CD14-positive monocyte (primary cell): Measurements from ENCODE around the gene CHMP4B. TPM values are rescaled to one million over a fixed set of nuclear protein-coding genes. Genes with fewer than 3 reads are reported as not detected.
A peak's percentile ranks its signal among the peaks of the same experiment; 100 is the strongest.

Experiments used
- DNase-seq, 3 donors: peaks; one replicate each; pipeline ENCODE4 v3.0.0-alpha.2; 2011 to 2022
- H2AFZ ChIP-seq: 2 replicates; pipeline ENCODE4 v1.6.0; 2012; ENCODE audit warnings: mild to moderate bottlenecking, low read depth, low read length, inconsistent platforms; ENCODE audit not compliant: insufficient read depth, poor library complexity, severe bottlenecking
- H3K27ac ChIP-seq, 2 donors: 1 replicate in 1 of 2; 2 replicates in 1 of 2; pipeline ENCODE4 v1.5.1; 2012 to 2013; ENCODE audit warnings: low read length in 2 of 2, control low read depth in 1 of 2, inconsistent platforms in 1 of 2, low read depth in 1 of 2, mild to moderate bottlenecking in 1 of 2
- H3K27me3 ChIP-seq, 2 donors: one replicate each; pipeline versions ENCODE4 v1.6.0 to v1.6.1; 2011 to 2013; ENCODE audit warnings: low read length in 2 of 2; ENCODE audit not compliant: control insufficient read depth in 2 of 2, insufficient read depth in 2 of 2
- H3K36me3 ChIP-seq, 2 donors: replicated peaks in 1 of 2; 1 replicate in 1 of 2; 2 replicates in 1 of 2; pipeline versions ENCODE4 v1.5.1 to v1.6.1; 2012 to 2013; ENCODE audit warnings: low read length in 2 of 2, control low read depth in 1 of 2, inconsistent platforms in 1 of 2, mild to moderate bottlenecking in 1 of 2; ENCODE audit not compliant: insufficient read depth in 2 of 2, control insufficient read depth in 1 of 2
- H3K4me1 ChIP-seq, 2 donors: 1 replicate in 1 of 2; 2 replicates in 1 of 2; pipeline versions ENCODE4 v1.5.1 to v1.6.1; 2012 to 2013; ENCODE audit warnings: low read length in 2 of 2, control low read depth in 1 of 2, inconsistent platforms in 1 of 2, mild to moderate bottlenecking in 1 of 2, moderate library complexity in 1 of 2; ENCODE audit not compliant: insufficient read depth in 2 of 2, control insufficient read depth in 1 of 2
- H3K4me2 ChIP-seq: replicated peaks from 2 replicates; pipeline ENCODE3; 2012; ENCODE audit warnings: low read length, moderate library complexity, mild to moderate bottlenecking; ENCODE audit not compliant: poor library complexity, severe bottlenecking; ENCODE audit errors: extremely low read depth
- H3K4me3 ChIP-seq, 3 experiments: fragments of 200-600 bp in 1 of 3; sonication (generic) in 1 of 3; replicated peaks in 1 of 3; 1 replicate in 2 of 3; 2 replicates in 1 of 3; pipeline ENCODE4 v1.5.1; 2011 to 2013; ENCODE audit warnings: low read length in 3 of 3, mild to moderate bottlenecking in 3 of 3, control low read depth in 2 of 3, low read depth in 2 of 3, inconsistent platforms in 1 of 3, moderate library complexity in 1 of 3
- H3K79me2 ChIP-seq: 2 replicates; pipeline ENCODE4 v1.6.0; 2012; ENCODE audit warnings: mild to moderate bottlenecking, control low read depth, inconsistent platforms, low read length, moderate library complexity; ENCODE audit not compliant: insufficient read depth
- H3K9ac ChIP-seq: 2 replicates; pipeline ENCODE4 v1.6.0; 2017; ENCODE audit warnings: low read length, mild to moderate bottlenecking; ENCODE audit not compliant: insufficient read depth, poor library complexity, severe bottlenecking
- H3K9me3 ChIP-seq, 2 donors: replicated peaks in 1 of 2; 1 replicate in 1 of 2; 2 replicates in 1 of 2; pipeline versions ENCODE4 v1.5.1 to v1.6.1; 2012 to 2013; ENCODE audit warnings: low read length in 2 of 2, control low read depth in 1 of 2; ENCODE audit not compliant: control insufficient read depth in 1 of 2, insufficient read depth in 1 of 2
- H4K20me1 ChIP-seq: 2 replicates; pipeline ENCODE4 v1.6.0; 2012; ENCODE audit warnings: mild to moderate bottlenecking, low read length, control low read depth, moderate library complexity; ENCODE audit not compliant: insufficient read depth
- H3K27ac Mint-ChIP-seq, 7 donors: one replicate each; pipeline ENCODE4 v1.8.0; 2020; ENCODE audit warnings: mild to moderate bottlenecking in 7 of 7, mixed read lengths in 7 of 7, moderate library complexity in 6 of 7, inconsistent platforms in 2 of 7
- H3K27me3 Mint-ChIP-seq, 3 donors: one replicate each; pipeline ENCODE4 v1.8.0; 2021 to 2022; ENCODE audit warnings: low read depth in 3 of 3, mild to moderate bottlenecking in 3 of 3, mixed read lengths in 3 of 3, moderate library complexity in 3 of 3, inconsistent platforms in 1 of 3
- H3K36me3 Mint-ChIP-seq, 2 donors: one replicate each; pipeline ENCODE4 v1.8.0; 2020; ENCODE audit warnings: mixed read lengths in 2 of 2, inconsistent platforms in 1 of 2, mild to moderate bottlenecking in 1 of 2
- H3K4me1 Mint-ChIP-seq: one replicate; pipeline ENCODE4 v1.8.0; 2020; ENCODE audit warnings: mild to moderate bottlenecking, mixed read lengths
- H3K4me3 Mint-ChIP-seq, 2 donors: one replicate each; pipeline ENCODE4 v1.8.0; 2020; ENCODE audit warnings: mild to moderate bottlenecking in 2 of 2, mixed read lengths in 2 of 2, moderate library complexity in 1 of 2
- H3K9me3 Mint-ChIP-seq, 7 donors: one replicate each; pipeline ENCODE4 v1.8.0; 2020 to 2022; ENCODE audit warnings: mixed read lengths in 7 of 7, mild to moderate bottlenecking in 6 of 7, moderate library complexity in 6 of 7, inconsistent platforms in 2 of 7
- WGBS: methylation state at CpG from one replicate; pipeline ENCODE4 v1.1.5; 2013; ENCODE audit warnings: missing lambda C conversion rate; ENCODE audit not compliant: insufficient coverage; 5-methylcytosine and 5-hydroxymethylcytosine counted together
- intact Hi-C, 2 donors: fragments of 100-400 bp; cut with micrococcal nuclease; formaldehyde crosslinking; loops; one replicate each; pipeline versions ENCODE4 v1.15.0 to v1.15.1; 2023
- polyA plus RNA-seq, 3 donors: library from polyadenylated mRNA; depleted of rRNA in 1 of 3; unstranded in 2 of 3; stranded (reverse) in 1 of 3; fragments of 300-500 nt in 2 of 3; fragments of >200 nt in 1 of 3; fragmentation: Illumina TruSeq in 2 of 3; gene quantifications; 1 replicate in 2 of 3; 2 replicates in 1 of 3; pipeline ENCODE4 v1.2.3, GENCODE V29; 2012 to 2021
- TF ChIP-seq, protein P1 (sequence below): fragments of 200-600 bp; IDR thresholded peaks from one replicate; pipeline ENCODE4 v1.8.0; 2022; ENCODE audit warnings: antibody characterized with exemption, mild to moderate bottlenecking

Gene CHMP4B
- polyA plus RNA-seq, 3 donors = 7.1 to 181 (median 10.0) TPM

DNA sequence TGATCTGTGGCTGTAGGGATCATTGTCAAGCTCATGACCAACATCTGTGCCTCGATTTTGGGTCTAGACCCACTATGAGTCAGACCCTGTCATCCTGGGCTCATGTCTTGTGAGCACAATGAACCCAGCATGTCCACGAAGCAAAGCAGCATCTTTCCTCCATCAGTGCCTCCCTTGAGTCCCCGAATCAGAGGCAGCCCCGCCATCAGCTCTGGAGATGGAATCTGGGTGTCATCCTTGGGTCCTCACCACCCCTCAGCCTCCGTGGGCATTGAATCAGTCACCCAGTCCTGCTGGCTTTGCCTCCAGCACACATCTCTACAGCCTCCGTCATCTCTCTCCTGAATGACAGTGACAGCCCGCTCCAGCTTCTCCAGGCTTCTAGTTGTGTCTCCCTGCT lies 56.9 kb downstream of the CHMP4B start:
- Mint-ChIP-seq H3K4me1 (no peaks in the 10 kb centered on the region), H3K27me3 (peaks cover 2 to 7% (median 3%) of the 10 kb centered on the region in 3 donors), H3K36me3 (no peaks in the 10 kb centered on the region), H3K4me3 (no peak overlapping the region), H3K9me3 (no peaks in the 10 kb centered on the region), H3K27ac (no peak overlapping the region)
- no peak overlapping the region for H3K4me2 ChIP-seq
- no peaks in the 10 kb centered on the region for H3K27me3 ChIP-seq
- no peaks in the 10 kb centered on the region for H3K36me3 ChIP-seq
- no peak overlapping the region for H3K9ac ChIP-seq
- DNase-seq = peak in 1 of 3 donors; percentile 8
- H3K4me3 ChIP-seq = no peak overlapping the region
- intact Hi-C loops = no loop called here
- no peaks in the 10 kb centered on the region for H3K9me3 ChIP-seq
- H3K79me2 ChIP-seq = no peaks in the 10 kb centered on the region
- 89% methylated on average over 7 of the region's 7 CpGs for WGBS
- no peak overlapping the region for H3K27ac ChIP-seq
- TF ChIP-seq, protein P1, sequence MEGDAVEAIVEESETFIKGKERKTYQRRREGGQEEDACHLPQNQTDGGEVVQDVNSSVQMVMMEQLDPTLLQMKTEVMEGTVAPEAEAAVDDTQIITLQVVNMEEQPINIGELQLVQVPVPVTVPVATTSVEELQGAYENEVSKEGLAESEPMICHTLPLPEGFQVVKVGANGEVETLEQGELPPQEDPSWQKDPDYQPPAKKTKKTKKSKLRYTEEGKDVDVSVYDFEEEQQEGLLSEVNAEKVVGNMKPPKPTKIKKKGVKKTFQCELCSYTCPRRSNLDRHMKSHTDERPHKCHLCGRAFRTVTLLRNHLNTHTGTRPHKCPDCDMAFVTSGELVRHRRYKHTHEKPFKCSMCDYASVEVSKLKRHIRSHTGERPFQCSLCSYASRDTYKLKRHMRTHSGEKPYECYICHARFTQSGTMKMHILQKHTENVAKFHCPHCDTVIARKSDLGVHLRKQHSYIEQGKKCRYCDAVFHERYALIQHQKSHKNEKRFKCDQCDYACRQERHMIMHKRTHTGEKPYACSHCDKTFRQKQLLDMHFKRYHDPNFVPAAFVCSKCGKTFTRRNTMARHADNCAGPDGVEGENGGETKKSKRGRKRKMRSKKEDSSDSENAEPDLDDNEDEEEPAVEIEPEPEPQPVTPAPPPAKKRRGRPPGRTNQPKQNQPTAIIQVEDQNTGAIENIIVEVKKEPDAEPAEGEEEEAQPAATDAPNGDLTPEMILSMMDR = no peak
- no peaks in the 10 kb centered on the region for H3K4me1 ChIP-seq
- H2AFZ ChIP-seq = no peak overlapping the region
- H4K20me1 ChIP-seq = no peaks in the 10 kb centered on the region

DNA sequence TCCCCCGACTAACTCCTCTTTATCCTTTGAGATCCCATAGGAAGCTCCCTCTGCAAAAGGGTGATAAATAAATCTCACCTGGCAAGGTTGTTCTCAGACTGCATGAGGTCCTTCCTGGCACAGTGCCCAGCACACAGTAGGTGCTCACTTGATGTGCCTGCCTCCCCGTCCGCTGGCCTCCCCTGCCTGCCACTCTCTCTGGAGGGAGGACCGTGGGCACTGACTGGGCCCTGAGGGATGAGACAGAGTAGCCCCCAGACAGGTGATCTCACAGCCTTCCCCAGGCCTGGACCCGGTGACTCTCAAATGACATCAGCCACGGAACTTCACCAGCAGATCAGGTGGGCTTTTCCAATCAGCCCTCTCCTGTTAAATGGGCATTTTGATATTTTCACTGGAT lies 57.4 kb downstream of the CHMP4B start:
- no peak overlapping the region for H3K4me3 ChIP-seq
- H3K27ac ChIP-seq = no peak overlapping the region
- no peaks in the 10 kb centered on the region for H3K36me3 ChIP-seq
- no peak overlapping the region for H2AFZ ChIP-seq
- intact Hi-C loops = no loop called here
- no peak overlapping the region for H3K4me2 ChIP-seq
- no peaks in the 10 kb centered on the region for H3K9me3 ChIP-seq
- DNase-seq = no peak
- Mint-ChIP-seq H3K27me3 (peaks cover 2 to 7% (median 4%) of the 10 kb centered on the region in 3 donors), H3K36me3 (no peaks in the 10 kb centered on the region), H3K27ac (peak overlapping the region in 1 of 7 donors; percentile 43), H3K4me1 (no peaks in the 10 kb centered on the region), H3K9me3 (no peaks in the 10 kb centered on the region), H3K4me3 (no peak overlapping the region)
- 91% methylated on average over 6 of the region's 6 CpGs for WGBS
- no peaks in the 10 kb centered on the region for H4K20me1 ChIP-seq
- TF ChIP-seq, protein P1 = no peak
- no peaks in the 10 kb centered on the region for H3K4me1 ChIP-seq
- H3K79me2 ChIP-seq = no peaks in the 10 kb centered on the region
- no peak overlapping the region for H3K9ac ChIP-seq
- H3K27me3 ChIP-seq = no peaks in the 10 kb centered on the region
